Lower leg skin (tissue), 4 donors: ENCODE measurements around the gene KIRREL3. TPM values are rescaled to one million over a fixed set of nuclear protein-coding genes. Genes with fewer than 3 reads are reported as not detected.

Experiments used
- DNase-seq, 2 donors: peaks; one replicate each; pipeline ENCODE4 v3.0.0-alpha.2; 2019; ENCODE audit warnings: low spot score in 2 of 2
- H3K4me3 ChIP-seq: fragments of 200-600 bp; sonication (generic); 2 replicates; pipeline ENCODE4 v1.5.1; 2017; ENCODE audit warnings: mild to moderate bottlenecking, low read depth; ENCODE audit not compliant: poor library complexity, severe bottlenecking
- CTCF ChIP-seq, 3 donors: fragments of 450-650 bp; IDR thresholded peaks; one replicate each; pipeline ENCODE4 v1.5.1; 2016; ENCODE audit warnings: antibody characterized with exemption in 3 of 3, mild to moderate bottlenecking in 3 of 3, moderate library complexity in 2 of 3
- POLR2A ChIP-seq, 2 donors: fragments of 450-650 bp; IDR thresholded peaks; one replicate each; pipeline ENCODE4 v1.6.1; 2016 to 2017; ENCODE audit warnings: antibody characterized with exemption in 2 of 2, mild to moderate bottlenecking in 1 of 2, moderate library complexity in 1 of 2
- WGBS, 2 donors: methylation state at CpG; one replicate each; pipeline ENCODE4 v1.1.5; 2018; 5-methylcytosine and 5-hydroxymethylcytosine counted together
- intact Hi-C: fragments of 100-400 bp; cut with DNase I; formaldehyde crosslinking; loops from one replicate; pipeline ENCODE4 v1.15.0; 2023; ENCODE audit warnings: low total_unique reads
- total RNA-seq, 4 donors: library from RNA; depleted of rRNA; stranded (reverse); fragments of >200 nt; gene quantifications; one replicate each; pipeline ENCODE4 v1.1.0, GENCODE V29; 2016

KIRREL3 gene
- total RNA-seq, 4 donors from 2014 or later, result 0.13 TPM; not detected in 3

DNA sequence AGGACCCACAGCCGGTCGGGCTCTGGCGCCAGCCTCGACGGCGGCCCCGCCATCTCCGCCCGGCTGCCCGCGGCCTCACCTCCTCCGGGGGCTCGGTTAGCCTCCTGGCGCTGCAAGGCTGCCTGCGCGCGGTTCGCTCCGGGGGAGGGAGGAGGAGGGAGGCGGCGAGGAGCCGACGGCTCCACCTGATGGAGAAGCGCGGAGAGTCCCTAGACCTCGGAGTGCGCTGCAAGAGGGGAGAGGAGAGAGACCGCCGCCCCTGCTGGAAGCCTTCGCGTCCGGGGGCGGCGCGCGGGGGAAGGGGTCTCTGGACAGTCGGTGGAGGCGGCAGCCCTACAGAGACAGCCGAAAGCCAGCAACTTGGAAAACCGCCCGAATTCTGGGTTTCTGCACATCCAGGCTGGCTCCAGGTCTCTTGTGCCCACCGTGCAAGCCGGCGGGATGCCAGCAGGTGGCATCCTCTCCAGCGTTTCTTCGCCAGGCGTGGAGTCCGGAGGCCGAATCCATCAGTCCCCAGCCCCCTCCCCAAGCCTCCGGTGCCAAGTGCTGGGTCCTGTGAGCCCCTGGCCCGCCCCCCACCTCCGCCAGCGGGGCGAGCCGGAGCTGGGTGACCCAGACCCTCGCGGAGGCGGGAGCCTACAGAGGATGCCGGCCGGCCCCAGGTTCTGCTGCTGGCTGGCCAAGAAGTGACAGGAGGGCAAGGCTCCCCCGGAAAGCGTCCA, 2.9 kb upstream of the KIRREL3 start:
- no peak overlapping the region for H3K4me3 ChIP-seq
- no peak for DNase-seq
- WGBS, 2 donors, result 0 to 2% methylated on average over 49 of the region's 62 CpGs
- intact Hi-C loops, result no loop called here
- no peak for TF ChIP-seq CTCF (IDR thresholded peaks at IDR 0.05)
- TF ChIP-seq POLR2A (IDR thresholded peaks at IDR 0.05), result no peak

- no peak for TF ChIP-seq POLR2A (IDR thresholded peaks at IDR 0.05)
- no peak for TF ChIP-seq CTCF (IDR thresholded peaks at IDR 0.05)
- DNase-seq, result no peak
- intact Hi-C loops, result no loop called here
- H3K4me3 ChIP-seq, result no peak overlapping the region
- 17 to 18% methylated on average over 16 of the region's 16 CpGs for WGBS, 2 donors
Measured at GRCh38 chr11:127002669-127003259, 2.2 kb upstream of the KIRREL3 start.

DNA sequence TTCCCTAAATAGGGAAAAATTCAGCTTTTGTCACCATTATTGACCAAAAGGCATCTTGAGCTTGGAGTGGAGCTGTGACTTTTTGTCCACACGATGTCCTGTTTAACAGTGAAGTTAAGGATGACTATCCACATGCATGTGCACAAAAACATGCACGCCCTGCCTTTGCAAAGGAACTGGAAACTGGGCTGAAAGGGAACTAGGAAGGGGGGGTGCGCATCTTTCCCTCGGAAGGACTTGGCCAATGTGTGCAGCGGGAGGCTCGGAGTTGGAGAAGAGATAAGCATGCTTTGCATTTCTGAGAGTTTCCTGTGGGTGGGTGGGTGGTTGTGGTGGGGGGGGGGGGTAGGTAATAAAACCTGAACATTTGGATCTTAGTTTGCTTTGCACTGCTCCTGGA, 411 bp upstream of the KIRREL3 start:
- intact Hi-C loops, result no loop called here
- 4 to 8% methylated on average over 6 of the region's 6 CpGs for WGBS, 2 donors
- H3K4me3 ChIP-seq, result no peak overlapping the region
- DNase-seq, result no peak
- TF ChIP-seq POLR2A (IDR thresholded peaks at IDR 0.05), result no peak
- no peak for TF ChIP-seq CTCF (IDR thresholded peaks at IDR 0.05)

- H3K4me3 ChIP-seq, result no peak overlapping the region
- TF ChIP-seq POLR2A (IDR thresholded peaks at IDR 0.05) (no peak), CTCF (IDR thresholded peaks at IDR 0.05) (no peak)
- intact Hi-C loops, result loop anchor here (10.0 kb wide), 1 partner anchor 285 kb away; no protein-coding TSS in a partner anchor
- WGBS, 2 donors, result 58 to 59% methylated on average over 5 of the region's 5 CpGs
- no peak for DNase-seq
Measured at GRCh38 chr11:126999366-126999765, 1.2 kb downstream of the KIRREL3 start.

DNA sequence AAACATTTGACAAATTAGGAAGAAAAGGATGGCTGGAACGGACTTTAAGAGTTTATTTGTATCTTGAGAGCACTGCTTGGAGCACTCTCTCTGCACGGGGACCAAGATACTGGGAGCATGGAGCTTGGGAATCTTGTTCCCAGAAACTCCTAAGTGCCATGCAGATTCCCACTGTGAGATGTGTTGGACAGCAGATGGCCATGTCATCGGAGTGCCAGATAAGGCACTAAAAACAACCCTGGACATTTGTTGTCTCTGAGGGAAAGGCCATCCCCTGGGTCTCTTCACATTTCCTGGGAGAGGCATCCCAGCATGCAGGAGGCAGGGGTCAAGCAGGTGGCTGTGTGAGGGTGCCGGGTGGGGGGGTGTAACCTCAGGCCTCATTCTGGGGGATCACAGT, 2.9 kb downstream of the KIRREL3 start:
- intact Hi-C loops, result loop anchor here (10.0 kb wide), 1 partner anchor 283 kb away; no protein-coding TSS in a partner anchor
- 84 to 89% methylated on average over 4 of the region's 4 CpGs for WGBS, 2 donors
- DNase-seq, result peak in 1 of 2 donors; percentile 32
- no peak overlapping the region for H3K4me3 ChIP-seq
- TF ChIP-seq CTCF (IDR thresholded peaks at IDR 0.05) (no peak), POLR2A (IDR thresholded peaks at IDR 0.05) (no peak)
